ENCODE data around the gene ATP2C1. TPM values are rescaled to one million over a fixed set of nuclear protein-coding genes. Genes with fewer than 3 reads are reported as not detected.
A peak's percentile ranks its signal among the peaks of the same experiment; 100 is the strongest.

The ATP2C1 gene
- total and polyA plus RNA-seq, 2 donors (not counting 1 experiment from before 2014, with no cell fraction given), result 23.9 to 59.2 TPM

GRCh38 chr3:131018970-131019369 lies 125.1 kb downstream of the ATP2C1 start:
- Histone ChIP-seq H3K9me3 (ENCODE audit: control extremely low read depth in 1 of 3, control insufficient read depth in 2 of 3, insufficient read depth in 1 of 3, low read length in 2 of 3) (no peaks in the 10 kb centered on the region), H3K27me3 (replicated peaks in 1 of 4; ENCODE audit: control extremely low read depth in 1 of 4, control insufficient read depth in 3 of 4, insufficient read depth in 4 of 4, low read length in 3 of 4) (no peaks in the 10 kb centered on the region), H4K20me1 (ENCODE audit: control insufficient read depth, insufficient read depth, low read length, poor library complexity, severe bottlenecking) (no peaks in the 10 kb centered on the region), H3K9ac (ENCODE audit: low read length) (no peak overlapping the region), H2AFZ (ENCODE audit: insufficient read depth, low read depth, low read length, poor library complexity, severe bottlenecking) (no peak overlapping the region), H3K4me1 (ENCODE audit: control insufficient read depth in 2 of 2, insufficient read depth in 2 of 2, low read length in 2 of 2) (peaks cover 17 to 24% of the 10 kb centered on the region in 2 donors), H3K4me3 (ENCODE audit: control extremely low read depth in 1 of 5, extremely low read depth in 1 of 5, insufficient read depth in 1 of 5, low read depth in 2 of 5, low read length in 4 of 5) (no peak overlapping the region), H3K79me2 (ENCODE audit: control insufficient read depth, insufficient read depth, low read length) (peaks cover 24% of the 10 kb centered on the region), H3K36me3 (replicated peaks in 1 of 2; ENCODE audit: control extremely low read depth in 1 of 2, control insufficient read depth in 1 of 2, extremely low read depth in 1 of 2, insufficient read depth in 2 of 2, low read length in 1 of 2) (peaks cover 13 to 37% of the 10 kb centered on the region in 2 experiments), H3K27ac (ENCODE audit: low read length in 2 of 2) (no peak overlapping the region), H3K4me2 (replicated peaks; ENCODE audit: low read depth, low read length, poor library complexity, severe bottlenecking) (no peak overlapping the region)
- TF ChIP-seq CTCF (IDR thresholded peaks at IDR 0.05), result no peak
- TF ChIP-seq EZH2 (IDR thresholded peaks at IDR 0.05; ENCODE audit: borderline replicate concordance, insufficient read depth, low read depth, low read length, poor library complexity, severe bottlenecking), result no peak
- Mint-ChIP-seq H3K9me3 (ENCODE audit: insufficient read depth) (no peaks in the 10 kb centered on the region), H3K4me3 (no peak overlapping the region), H3K27me3 (no peaks in the 10 kb centered on the region), H3K4me1 (peaks cover 37% of the 10 kb centered on the region), H3K27ac (no peak overlapping the region)
- DNase-seq (no peak), ATAC-seq (ENCODE audit: low read depth) (no peak)
- POLR2A ChIA-PET, result no interaction called here
- CTCF ChIA-PET, result interaction anchor here (1.6 kb wide), 1 partner anchor 1324 kb away, joined by 4 read pairs; no protein-coding TSS in a partner anchor
- intact Hi-C loops (cut with micrococcal nuclease), result no loop called here
- no CpG with 5 or more reads among the region's 3 CpGs for WGBS (ENCODE audit: insufficient coverage)

- peak; percentile 49 for DNase-seq
- H3K4me3 ChIP-seq (ENCODE audit: control extremely low read depth in 1 of 5, extremely low read depth in 1 of 5, insufficient read depth in 1 of 5, low read depth in 2 of 5, low read length in 4 of 5), result peak overlapping the region in 1 of 5 experiments; percentile 22
- intact Hi-C loops (cut with micrococcal nuclease), result no loop called here
- Mint-ChIP-seq H3K27ac (no peak overlapping the region), H3K27me3 (no peaks in the 10 kb centered on the region), H3K9me3 (ENCODE audit: insufficient read depth) (no peaks in the 10 kb centered on the region), H3K4me1 (peaks cover 49% of the 10 kb centered on the region), H3K4me3 (peak overlapping the region; percentile 6)
- H3K27ac ChIP-seq (ENCODE audit: low read length in 2 of 2), result no peak overlapping the region
- CTCF ChIA-PET, result interaction anchor here (0.8 to 1.6 kb wide), 2 partner anchors 10 to 1323 kb away, joined by 3 to 4 read pairs; no protein-coding TSS in a partner anchor
- H4K20me1 ChIP-seq (ENCODE audit: control insufficient read depth, insufficient read depth, low read length, poor library complexity, severe bottlenecking), result no peaks in the 10 kb centered on the region
- ATAC-seq (ENCODE audit: low read depth), result peak; percentile 72
- POLR2A ChIA-PET, result no interaction called here
- H2AFZ ChIP-seq (ENCODE audit: insufficient read depth, low read depth, low read length, poor library complexity, severe bottlenecking), result no peak overlapping the region
- H3K36me3 ChIP-seq (replicated peaks in 1 of 2; ENCODE audit: control extremely low read depth in 1 of 2, control insufficient read depth in 1 of 2, extremely low read depth in 1 of 2, insufficient read depth in 2 of 2, low read length in 1 of 2), result peaks cover 14 to 29% of the 10 kb centered on the region in 2 experiments
- H3K4me2 ChIP-seq (replicated peaks; ENCODE audit: low read depth, low read length, poor library complexity, severe bottlenecking), result peak overlapping the region; percentile 10
- peaks cover 36% of the 10 kb centered on the region for H3K79me2 ChIP-seq (ENCODE audit: control insufficient read depth, insufficient read depth, low read length)
- no peak overlapping the region for H3K9ac ChIP-seq (ENCODE audit: low read length)
- 7% methylated on average over 3 of the region's 5 CpGs for WGBS (ENCODE audit: insufficient coverage)
- H3K27me3 ChIP-seq (replicated peaks in 1 of 4; ENCODE audit: control extremely low read depth in 1 of 4, control insufficient read depth in 3 of 4, insufficient read depth in 4 of 4, low read length in 3 of 4), result no peaks in the 10 kb centered on the region
- TF ChIP-seq EZH2 (IDR thresholded peaks at IDR 0.05; ENCODE audit: borderline replicate concordance, insufficient read depth, low read depth, low read length, poor library complexity, severe bottlenecking), result no peak
- TF ChIP-seq CTCF (IDR thresholded peaks at IDR 0.05), result no peak
- no peaks in the 10 kb centered on the region for H3K9me3 ChIP-seq (ENCODE audit: control extremely low read depth in 1 of 3, control insufficient read depth in 2 of 3, insufficient read depth in 1 of 3, low read length in 2 of 3)
- peaks cover 19 to 31% of the 10 kb centered on the region in 2 donors for H3K4me1 ChIP-seq (ENCODE audit: control insufficient read depth in 2 of 2, insufficient read depth in 2 of 2, low read length in 2 of 2)
These were observed 126.3 kb downstream of the ATP2C1 start for GRCh38 chr3:131020122-131020693.

All from B cell (primary cell).